Esophagus muscularis mucosa (tissue), 4 donors: ENCODE data around the gene TREM2. TPM values are rescaled to one million over a fixed set of nuclear protein-coding genes. Genes with fewer than 3 reads are reported as not detected.
A peak's percentile ranks its signal among the peaks of the same experiment; 100 is the strongest.

ENCODE experiments used
- DNase-seq: peaks from one replicate; pipeline ENCODE4 v3.0.0-alpha.2; 2017; ENCODE audit errors: extremely low spot score
- H3K27ac ChIP-seq, 4 donors: fragments of 200-600 bp; sonication (generic); replicated peaks in 1 of 4; 1 replicate in 3 of 4; 2 replicates in 1 of 4; pipeline ENCODE4 v1.5.1; 2016 to 2019; ENCODE audit warnings: mild to moderate bottlenecking in 1 of 4
- H3K27me3 ChIP-seq, 4 donors: fragments of 200-600 bp; sonication (generic); one replicate each; pipeline versions ENCODE4 v1.5.1 to v1.6.0; 2016 to 2019
- H3K36me3 ChIP-seq, 4 donors: fragments of 200-600 bp; sonication (generic); one replicate each; pipeline ENCODE4 v1.5.1; 2016 to 2019
- H3K4me1 ChIP-seq, 4 donors: fragments of 200-600 bp; sonication (generic); one replicate each; pipeline ENCODE4 v1.5.1; 2016 to 2019
- H3K4me3 ChIP-seq, 4 donors: fragments of 200-600 bp; sonication (generic); 1 replicate in 2 of 4; 2 replicates in 2 of 4; pipeline ENCODE4 v1.5.1; 2016 to 2019; ENCODE audit warnings: mild to moderate bottlenecking in 4 of 4, moderate library complexity in 1 of 4
- H3K9me3 ChIP-seq, 4 donors: fragments of 200-600 bp; sonication (generic); 1 replicate in 3 of 4; 2 replicates in 1 of 4; pipeline ENCODE4 v1.5.1; 2016 to 2019
- CTCF ChIP-seq, 3 experiments: fragments of 200-600 bp in 2 of 3; fragments of 450-650 bp in 1 of 3; sonication (generic) in 2 of 3; IDR thresholded peaks; one replicate each; pipeline ENCODE4 v1.5.1; 2017 to 2019; ENCODE audit warnings: antibody characterized with exemption in 3 of 3, mild to moderate bottlenecking in 2 of 3, moderate library complexity in 1 of 3
- EP300 ChIP-seq: sonication (generic); formaldehyde crosslinking; IDR thresholded peaks from one replicate; pipeline ENCODE4 v1.6.1; 2017; ENCODE audit warnings: antibody characterized with exemption
- POLR2A ChIP-seq: fragments of 450-650 bp; IDR thresholded peaks from one replicate; pipeline ENCODE4 v1.6.1; 2017; ENCODE audit warnings: antibody characterized with exemption, moderate library complexity, mild to moderate bottlenecking, low read depth
- POLR2AphosphoS5 ChIP-seq, 2 donors: sonication (generic); formaldehyde crosslinking; IDR thresholded peaks; one replicate each; pipeline ENCODE4 v1.6.1; 2017; ENCODE audit warnings: antibody characterized with exemption in 2 of 2
- WGBS: methylation state at CpG from one replicate; pipeline ENCODE4 v1.1.5; 2018; 5-methylcytosine and 5-hydroxymethylcytosine counted together
- intact Hi-C: fragments of 100-400 bp; cut with DNase I; formaldehyde crosslinking; loops from one replicate; pipeline ENCODE4 v1.15.1; 2023
- total RNA-seq, 4 donors: library from RNA; depleted of rRNA; stranded (reverse); fragments of >200 nt; gene quantifications; one replicate each; pipeline versions ENCODE4 v1.1.0 to v1.2.1, GENCODE V29; 2016

Gene TREM2
- total RNA-seq, 4 donors from 2014 or later, result 1.6 to 1.8 (median 1.6) TPM

GRCh38 chr6:41161380-41161779 lies 1.5 kb downstream of the TREM2 start:
- H3K4me1 ChIP-seq, result no peaks in the 10 kb centered on the region
- intact Hi-C loops, result no loop called here
- 95% methylated on average over 6 of the region's 10 CpGs for WGBS
- H3K36me3 ChIP-seq, result no peaks in the 10 kb centered on the region
- TF ChIP-seq CTCF (IDR thresholded peaks at IDR 0.05), result no peak
- TF ChIP-seq POLR2A, result no peak
- TF ChIP-seq EP300, result no peak
- TF ChIP-seq POLR2AphosphoS5 (IDR thresholded peaks at IDR 0.05), result no peak
- no peak overlapping the region for H3K4me3 ChIP-seq
- peak; percentile 62 for DNase-seq
- no peaks in the 10 kb centered on the region for H3K9me3 ChIP-seq
- H3K27me3 ChIP-seq, result peaks cover 0 to 27% (median 0%) of the 10 kb centered on the region in 4 donors
- no peak overlapping the region for H3K27ac ChIP-seq

DNA sequence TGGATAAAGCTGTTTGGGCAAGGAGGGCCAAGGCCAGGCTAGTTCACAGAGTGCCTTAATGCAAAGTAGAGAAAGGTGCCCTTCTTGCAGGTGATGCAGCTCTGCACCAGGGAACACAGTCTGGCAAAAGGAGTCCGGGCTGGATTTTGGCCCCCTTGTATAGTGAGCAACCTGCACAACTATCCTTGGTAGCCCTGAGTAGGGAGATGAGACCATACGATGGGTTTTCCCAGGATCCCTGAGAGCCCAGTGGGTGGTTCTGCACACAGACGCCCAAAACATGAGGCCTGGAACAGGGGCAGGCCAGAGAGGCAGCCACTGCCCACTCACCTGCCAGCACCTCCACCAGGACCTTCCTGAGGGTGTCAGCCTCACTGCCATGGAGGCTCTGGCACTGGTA lies 2.0 kb downstream of the TREM2 start:
- Histone ChIP-seq H3K9me3 (no peaks in the 10 kb centered on the region), H3K36me3 (no peaks in the 10 kb centered on the region), H3K4me1 (no peaks in the 10 kb centered on the region), H3K27ac (no peak overlapping the region), H3K4me3 (no peak overlapping the region), H3K27me3 (peaks cover 0 to 27% (median 0%) of the 10 kb centered on the region in 4 donors)
- intact Hi-C loops, result no loop called here
- DNase-seq, result peak; percentile 55
- WGBS, result 60% methylated on average over 1 of the region's 3 CpGs
- TF ChIP-seq POLR2A (no peak), EP300 (no peak), CTCF (IDR thresholded peaks at IDR 0.05) (no peak)

GRCh38 chr6:41159415-41160082 lies 3.4 kb downstream of the TREM2 start:
- DNase-seq, result peak; percentile 68
- peaks cover 0 to 9% (median 4%) of the 10 kb centered on the region in 4 donors for H3K4me1 ChIP-seq
- H3K9me3 ChIP-seq, result no peaks in the 10 kb centered on the region
- H3K36me3 ChIP-seq, result no peaks in the 10 kb centered on the region
- peaks cover 0 to 27% (median 0%) of the 10 kb centered on the region in 4 donors for H3K27me3 ChIP-seq
- TF ChIP-seq CTCF (IDR thresholded peaks at IDR 0.05) (no peak), POLR2AphosphoS5 (IDR thresholded peaks at IDR 0.05) (no peak), EP300 (no peak), POLR2A (no peak)
- no peak overlapping the region for H3K27ac ChIP-seq
- intact Hi-C loops, result no loop called here
- no peak overlapping the region for H3K4me3 ChIP-seq
- 41% methylated on average over 6 of the region's 12 CpGs for WGBS

- Histone ChIP-seq H3K27me3 (peaks cover 0 to 27% (median 0%) of the 10 kb centered on the region in 4 donors), H3K4me1 (peaks cover 0 to 9% (median 4%) of the 10 kb centered on the region in 4 donors), H3K27ac (no peak overlapping the region), H3K36me3 (no peaks in the 10 kb centered on the region), H3K9me3 (no peaks in the 10 kb centered on the region), H3K4me3 (no peak overlapping the region)
- intact Hi-C loops, result no loop called here
- DNase-seq, result peak; percentile 85
- TF ChIP-seq EP300 (no peak), POLR2A (no peak), CTCF (IDR thresholded peaks at IDR 0.05) (no peak), POLR2AphosphoS5 (IDR thresholded peaks at IDR 0.05) (no peak)
- 65% methylated on average over 5 of the region's 5 CpGs for WGBS
Observed at GRCh38 chr6:41157323-41157722, 5.6 kb downstream of the TREM2 start.

- no peaks in the 10 kb centered on the region for H3K36me3 ChIP-seq
- H3K4me1 ChIP-seq, result peaks cover 0 to 9% (median 4%) of the 10 kb centered on the region in 4 donors
- no peaks in the 10 kb centered on the region for H3K9me3 ChIP-seq
- H3K4me3 ChIP-seq, result no peak overlapping the region
- H3K27me3 ChIP-seq, result peaks cover 0 to 25% (median 0%) of the 10 kb centered on the region in 4 donors
- intact Hi-C loops, result no loop called here
- TF ChIP-seq POLR2A (no peak), POLR2AphosphoS5 (IDR thresholded peaks at IDR 0.05) (no peak), CTCF (IDR thresholded peaks at IDR 0.05) (no peak), EP300 (no peak)
- 94% methylated on average over 6 of the region's 6 CpGs for WGBS
- no peak overlapping the region for H3K27ac ChIP-seq
- peak; percentile 74 for DNase-seq
Observed at GRCh38 chr6:41156771-41157170, 6.1 kb downstream of the TREM2 start.
